HG03378 (cell line): ENCODE measurements around the gene ARHGAP42.

Source experiments
- ATAC-seq: cut with Tn5 transposase; IDR thresholded peaks from one replicate; pipeline ENCODE4 v1.9.1; 2021; ENCODE audit warnings: mild to moderate bottlenecking, moderate library complexity; ENCODE audit not compliant: unreplicated experiment

Gene ARHGAP42

DNA sequence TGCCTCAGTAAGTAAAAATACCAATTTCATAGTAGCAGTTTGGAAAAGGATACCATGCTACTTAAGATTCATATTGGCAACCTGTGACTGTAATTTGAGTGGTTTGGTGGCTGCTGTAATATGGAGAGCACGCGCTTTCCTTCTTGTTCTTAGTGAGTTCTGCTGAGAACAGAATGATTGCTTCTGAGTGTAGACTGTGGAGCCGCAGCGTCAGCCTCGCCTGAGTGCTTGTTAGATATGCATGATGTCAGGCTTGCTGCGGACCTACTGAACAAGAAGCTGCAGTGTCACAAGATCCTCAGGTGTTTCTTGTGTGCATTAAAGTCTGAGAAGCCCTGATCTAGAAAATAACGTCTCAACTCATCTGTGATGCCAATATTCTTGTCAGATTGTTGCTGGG lies 143.2 kb downstream of the ARHGAP42 start:
- ATAC-seq = no peak

DNA sequence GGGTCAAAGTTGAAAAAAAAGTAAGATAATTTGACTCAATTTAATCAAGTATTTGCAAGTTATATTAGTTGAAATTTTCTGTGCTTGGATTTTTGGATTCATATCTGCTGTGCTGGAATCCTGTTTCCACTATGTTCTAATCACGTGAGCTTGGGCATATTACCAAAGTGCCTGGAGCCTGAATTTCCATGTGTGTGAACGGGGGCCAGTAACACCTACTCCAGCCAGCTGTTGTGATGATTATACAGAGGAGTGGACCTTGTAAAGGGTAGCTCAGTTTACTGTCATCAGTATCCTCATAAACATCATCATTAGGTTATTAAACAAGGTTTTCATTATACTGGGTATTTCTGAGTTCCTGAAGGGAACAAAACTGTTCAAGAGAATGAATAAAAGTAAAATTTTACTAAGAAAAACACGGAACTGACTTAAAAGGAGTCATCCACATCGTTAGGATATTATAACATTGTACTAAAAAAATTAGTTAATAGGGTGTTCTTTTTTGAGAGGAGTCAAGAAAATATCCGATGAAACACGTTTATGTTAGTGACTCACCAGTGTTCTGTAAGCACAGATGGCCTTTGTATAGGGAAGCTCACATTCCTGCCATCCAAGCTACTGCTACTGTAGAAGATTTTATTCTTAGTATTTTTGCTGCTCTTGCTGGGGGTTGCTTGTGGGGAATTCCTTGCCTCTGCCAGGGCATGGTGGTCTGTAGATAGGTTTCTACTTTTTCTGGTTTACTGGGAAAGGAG lies 144.1 kb downstream of the ARHGAP42 start:
- no peak for ATAC-seq

DNA sequence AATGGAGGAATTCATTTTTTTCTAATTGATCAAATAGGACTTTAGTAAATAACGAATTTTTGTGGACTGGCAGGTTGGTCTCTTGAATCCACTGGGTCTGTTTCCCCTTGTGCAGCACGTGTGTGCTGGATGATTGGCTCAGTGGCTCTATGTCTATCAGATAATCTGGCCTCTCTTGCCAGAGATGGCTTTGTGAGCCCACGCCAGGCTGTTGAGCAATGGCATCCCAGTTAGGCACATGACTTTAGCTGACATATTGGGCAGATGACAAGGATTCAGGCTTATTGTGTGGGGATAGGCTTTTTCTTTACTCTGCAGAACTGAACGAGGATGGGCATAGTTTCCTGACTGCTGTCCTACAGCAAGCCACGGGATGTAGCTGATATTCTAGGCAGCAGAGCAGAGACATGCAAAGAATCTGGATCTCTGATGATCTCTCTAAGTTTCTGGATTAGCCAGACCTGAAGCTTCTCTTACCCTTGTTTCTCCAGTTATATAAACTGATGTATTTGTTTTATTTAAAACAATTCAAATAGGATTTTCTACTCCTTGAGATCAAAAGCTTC lies 144.9 kb downstream of the ARHGAP42 start:
- no peak for ATAC-seq

DNA sequence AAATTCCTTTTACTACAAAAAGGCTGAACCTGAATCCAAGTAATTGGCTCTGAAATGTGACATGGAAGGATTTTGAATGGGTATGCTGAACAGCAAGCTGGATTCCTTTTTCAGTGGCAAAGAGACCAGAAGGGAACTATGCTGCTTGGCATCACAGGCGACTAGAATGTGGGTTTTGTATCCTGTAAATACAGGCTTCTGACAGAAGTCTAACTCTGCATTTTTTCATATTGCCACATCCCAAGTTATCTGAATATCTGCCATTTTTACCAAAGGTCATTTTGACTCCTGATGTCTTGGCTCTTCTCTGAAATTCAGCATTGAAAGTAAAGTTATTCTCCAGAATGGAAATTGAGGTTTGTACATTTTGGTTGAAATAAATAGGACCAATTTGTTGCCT lies 145.7 kb downstream of the ARHGAP42 start:
- no peak for ATAC-seq

DNA sequence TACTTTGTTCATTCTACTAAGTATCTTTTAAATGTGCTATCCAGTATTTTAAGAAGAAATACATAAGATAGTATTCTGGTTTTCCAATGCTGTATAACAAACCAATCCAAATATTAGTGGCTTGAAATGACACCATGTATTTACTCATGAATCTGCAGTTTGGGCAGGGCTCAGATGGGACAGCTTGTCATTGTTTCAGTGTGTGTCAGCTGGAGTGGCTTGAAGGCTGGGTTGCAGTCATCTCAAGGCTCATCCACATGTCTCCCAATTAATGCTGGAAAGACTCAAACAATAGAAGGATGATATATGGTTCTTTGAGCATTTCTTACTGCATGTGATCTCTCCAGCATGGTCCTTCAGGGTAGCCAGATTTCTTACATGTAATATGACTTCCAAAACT lies 146.2 kb downstream of the ARHGAP42 start:
- no peak for ATAC-seq

DNA sequence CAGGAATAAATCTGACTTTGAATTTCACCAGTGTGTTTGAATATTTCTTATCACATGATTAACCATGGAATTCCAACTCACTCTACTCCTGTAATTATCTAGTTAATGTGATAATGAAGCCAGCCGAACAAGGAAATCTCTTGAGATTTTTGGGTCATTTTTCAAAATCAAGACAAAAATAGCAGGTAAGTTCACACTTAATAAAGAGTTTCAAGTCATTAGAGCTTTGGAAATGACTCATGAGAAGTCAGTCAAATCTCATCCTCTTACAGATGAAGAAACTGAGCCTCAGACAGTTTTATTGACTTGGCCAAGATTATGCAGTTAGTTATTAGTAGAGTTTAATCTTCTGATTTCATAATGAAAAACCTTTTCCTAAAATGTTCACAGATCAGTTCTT lies 148.8 kb downstream of the ARHGAP42 start:
- no peak for ATAC-seq

DNA sequence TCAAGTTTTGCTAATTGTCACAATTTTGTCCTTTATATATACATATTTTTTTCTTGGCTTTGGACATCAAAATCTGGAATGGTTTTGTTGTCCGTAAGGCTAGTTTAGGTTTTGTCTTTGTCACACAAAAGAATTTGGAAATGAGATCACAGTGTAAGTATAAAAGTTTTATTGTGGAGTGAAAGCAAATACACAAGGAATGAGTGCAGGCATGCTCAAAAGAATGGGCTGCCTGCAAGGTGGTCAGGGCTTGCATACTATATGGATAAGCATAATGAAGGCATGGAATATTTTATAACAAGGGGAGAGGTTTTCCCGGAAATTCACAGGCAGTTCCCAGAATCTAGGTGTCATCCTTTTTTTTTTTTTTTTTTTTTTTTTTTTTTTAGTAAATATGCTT lies 150.2 kb downstream of the ARHGAP42 start:
- ATAC-seq = no peak

DNA sequence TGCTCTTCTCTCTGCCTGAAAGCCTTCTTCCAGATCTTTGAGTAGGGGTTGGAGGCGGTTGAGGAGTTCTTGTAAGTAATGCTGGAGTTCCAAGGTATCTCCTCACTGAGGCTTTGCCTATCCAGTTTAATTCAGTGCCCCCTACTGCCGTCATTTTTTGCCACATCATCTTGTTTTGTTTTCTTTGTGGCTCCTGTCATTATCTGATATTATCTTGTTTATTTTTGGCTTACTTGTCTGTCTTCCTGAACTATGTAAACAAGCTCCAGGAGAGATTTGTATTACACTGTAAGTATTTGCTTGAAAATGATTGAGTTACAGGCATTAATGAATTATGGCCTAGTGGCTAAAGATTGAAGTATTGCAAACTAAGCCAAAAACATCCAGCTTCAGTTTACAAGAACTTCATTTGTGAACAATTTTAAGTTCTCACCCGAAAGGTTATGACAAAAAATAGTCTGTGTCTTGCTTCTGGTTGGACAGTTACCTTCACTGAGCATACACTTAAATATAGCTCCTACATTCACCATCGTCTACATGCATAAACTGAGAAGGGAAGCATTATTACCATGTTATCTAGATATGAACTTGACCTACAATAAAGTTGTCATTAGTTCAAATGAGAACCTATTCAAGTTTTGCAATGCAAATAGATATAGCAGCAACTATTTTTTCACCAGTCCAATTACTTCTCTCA lies 154.8 kb downstream of the ARHGAP42 start:
- no peak for ATAC-seq

DNA sequence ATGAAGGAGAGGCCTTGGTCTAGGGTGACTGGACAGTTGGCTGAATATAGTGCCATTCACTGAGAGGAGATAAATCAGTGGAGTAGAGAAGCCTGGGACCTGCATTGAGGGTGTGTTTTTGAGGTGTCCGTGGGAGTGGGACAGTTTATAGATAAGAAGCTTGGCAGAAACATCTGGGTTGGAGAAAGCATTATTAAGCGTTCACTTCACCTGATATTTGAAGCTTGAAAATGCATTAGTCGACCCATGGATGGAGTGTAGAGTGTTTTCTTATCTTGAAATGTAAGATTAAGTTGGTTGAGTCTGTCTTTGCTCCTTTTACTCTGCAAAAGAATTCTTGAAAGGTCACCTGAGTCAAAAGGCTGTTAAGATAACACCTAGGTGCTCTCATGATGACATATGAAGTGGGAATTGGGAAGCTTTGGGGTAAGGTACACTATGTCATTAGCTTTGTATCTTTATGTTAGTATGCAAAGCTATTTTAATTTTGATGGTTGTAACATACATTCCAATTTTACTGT lies 160.7 kb downstream of the ARHGAP42 start:
- no peak for ATAC-seq

DNA sequence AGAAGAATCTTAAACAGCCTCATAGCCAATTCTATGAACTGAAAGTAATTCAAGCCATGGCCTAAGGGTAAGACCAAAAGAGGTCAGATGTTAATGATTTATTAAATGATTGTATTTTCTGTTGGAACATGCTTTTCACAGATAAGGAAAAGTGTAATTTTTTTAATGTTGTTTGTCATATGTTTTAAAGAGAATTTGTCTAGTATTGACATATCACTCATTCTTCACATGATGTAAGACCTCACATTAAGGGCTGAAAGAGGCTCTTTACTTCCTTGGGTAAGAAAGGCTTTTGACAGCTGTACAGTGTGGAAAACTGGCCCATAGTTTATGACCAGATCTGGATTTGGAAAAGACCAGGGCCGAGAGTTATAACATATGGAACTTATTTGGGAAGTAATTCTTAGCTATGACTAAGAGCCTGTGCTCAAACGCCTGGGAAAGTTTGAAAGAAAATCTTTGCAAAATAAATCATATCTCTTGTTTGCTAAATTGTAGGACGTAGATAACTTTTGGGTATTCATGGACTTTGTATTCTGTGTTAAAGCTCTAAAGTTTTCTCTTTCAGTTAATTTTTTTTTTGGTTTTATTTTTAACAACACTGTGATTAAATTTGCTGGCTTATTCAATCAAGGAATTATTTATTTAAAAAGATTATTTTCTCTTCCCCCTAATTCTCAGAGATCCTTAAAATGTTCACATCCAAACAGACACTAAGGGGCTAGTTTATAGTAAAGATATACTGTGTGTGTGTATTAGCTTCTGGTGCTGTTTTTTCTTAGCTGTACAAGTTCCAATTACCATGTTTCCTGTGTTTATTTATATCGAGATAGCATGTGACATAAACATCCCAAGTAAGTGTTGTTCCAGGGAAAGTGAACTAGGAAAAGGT lies 162.2 kb downstream of the ARHGAP42 start:
- no peak for ATAC-seq

DNA sequence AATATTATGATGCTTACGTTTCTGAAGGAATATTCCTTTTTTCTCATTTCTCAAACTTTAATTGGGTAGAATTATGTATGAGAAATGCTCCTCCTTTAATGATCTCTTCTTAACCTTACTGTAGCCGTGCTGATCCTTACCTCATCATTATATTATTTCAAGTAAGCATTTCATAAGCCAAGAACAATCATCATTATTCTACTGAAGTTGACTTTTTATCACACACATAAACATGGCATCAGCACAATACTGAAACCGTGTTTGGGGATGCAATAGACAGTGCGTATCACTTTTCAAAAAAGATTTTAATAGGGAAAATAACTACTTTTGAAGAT lies 162.8 kb downstream of the ARHGAP42 start:
- ATAC-seq = no peak

DNA sequence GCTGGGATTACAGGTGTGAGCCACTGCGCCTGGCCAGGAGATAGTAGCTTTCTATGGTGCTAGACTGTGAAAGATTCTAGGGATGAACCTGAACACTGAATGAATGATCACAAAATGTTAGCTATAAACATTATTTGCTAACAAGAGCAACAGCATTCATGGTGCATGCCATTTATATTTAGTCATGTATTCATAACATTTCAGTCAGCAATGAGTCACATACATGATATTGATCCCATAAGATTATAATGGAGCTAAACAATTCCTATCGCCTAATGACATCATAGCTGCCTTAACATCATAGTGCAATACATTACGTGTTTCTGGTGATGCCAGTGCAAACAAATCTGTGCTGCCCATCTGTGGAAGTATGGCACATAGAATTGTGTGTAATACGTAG lies 164.1 kb downstream of the ARHGAP42 start:
- ATAC-seq = no peak

DNA sequence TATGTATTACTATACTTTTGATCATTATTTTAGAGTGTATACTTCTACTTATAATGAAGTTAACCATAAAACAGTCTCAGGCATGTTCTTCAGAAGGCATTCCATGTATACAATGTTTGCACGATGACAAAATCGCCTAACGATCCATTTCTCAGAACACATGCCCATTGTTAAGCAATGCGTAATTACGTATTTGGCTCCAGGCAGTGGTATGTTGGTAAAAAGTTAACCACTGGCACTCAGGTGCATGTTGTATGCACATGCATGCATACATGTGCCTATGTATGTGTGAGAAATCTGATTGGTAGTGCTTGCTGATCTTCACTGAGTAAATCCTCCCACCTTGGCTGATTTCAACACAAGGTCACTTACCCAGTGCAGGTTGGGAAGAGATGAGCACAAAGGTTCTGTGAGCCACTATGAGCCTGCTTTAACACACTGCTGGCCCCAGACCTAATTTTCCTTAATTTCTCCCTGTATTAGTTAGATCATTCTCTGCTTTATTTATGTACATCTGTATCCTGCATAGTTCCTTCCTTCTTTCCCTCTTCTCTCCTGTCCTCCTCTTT lies 164.6 kb downstream of the ARHGAP42 start:
- no peak for ATAC-seq

DNA sequence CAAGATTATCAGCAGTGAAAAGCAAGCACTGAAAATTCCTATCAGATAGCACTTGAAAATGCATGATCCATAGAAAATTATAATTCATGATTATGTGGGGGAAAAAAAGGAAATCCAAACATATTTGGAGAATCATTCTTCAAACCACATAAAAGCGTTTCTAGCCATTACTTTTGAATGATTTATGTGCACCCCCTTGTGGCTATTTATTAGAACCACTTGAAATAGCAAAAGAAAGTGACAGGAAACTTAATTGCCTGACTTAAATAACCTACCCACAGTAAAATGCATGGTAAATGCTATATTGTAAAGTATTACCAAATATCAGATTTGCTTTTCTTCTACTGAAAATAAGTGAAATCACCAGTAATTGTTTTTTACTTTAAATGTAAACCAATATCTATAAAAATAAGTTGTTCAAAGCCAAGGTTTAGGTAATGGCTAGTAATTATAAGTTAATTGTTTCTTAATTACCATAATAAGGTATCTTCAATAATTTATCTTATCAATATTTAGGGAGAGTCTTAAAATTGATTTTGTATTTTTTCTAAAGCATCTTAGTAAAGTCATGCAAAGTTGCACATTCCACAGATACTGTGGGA lies 168.5 kb downstream of the ARHGAP42 start:
- peak; percentile 74 for ATAC-seq

DNA sequence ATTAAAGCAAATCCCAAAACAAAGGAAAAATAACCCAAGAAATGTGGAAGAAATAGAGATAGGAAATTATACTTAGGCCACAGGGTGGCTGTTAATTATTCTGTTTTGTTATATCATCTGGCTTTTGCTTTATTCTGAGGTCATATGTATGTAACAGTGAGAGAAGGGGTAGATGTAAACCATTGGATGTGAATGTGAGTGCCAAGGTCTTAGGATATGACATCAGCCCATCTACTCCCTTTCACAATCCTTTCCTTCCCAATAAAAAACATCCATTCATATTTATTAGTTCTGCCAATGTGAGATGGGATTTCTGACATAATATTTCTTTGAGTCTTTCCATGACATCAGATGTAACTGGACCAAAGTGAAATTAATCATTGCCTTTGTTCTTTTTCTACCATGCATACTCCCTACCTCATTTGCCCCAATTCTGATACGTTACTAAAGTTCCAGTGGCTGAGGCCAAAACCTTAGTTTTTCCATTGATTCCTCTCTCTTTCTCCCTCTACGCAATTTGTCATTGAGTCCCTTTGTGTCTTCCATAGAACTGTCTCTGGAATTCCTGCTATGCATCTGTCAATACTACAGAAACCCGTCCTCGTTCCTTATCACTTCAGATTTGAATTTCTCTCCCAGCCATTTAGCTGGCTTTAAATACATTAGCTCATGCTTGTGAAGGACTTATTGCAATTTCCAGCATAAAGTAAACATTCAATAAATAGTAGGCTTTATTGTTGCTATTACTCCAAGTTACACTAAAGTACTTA lies 170.3 kb downstream of the ARHGAP42 start:
- no peak for ATAC-seq

DNA sequence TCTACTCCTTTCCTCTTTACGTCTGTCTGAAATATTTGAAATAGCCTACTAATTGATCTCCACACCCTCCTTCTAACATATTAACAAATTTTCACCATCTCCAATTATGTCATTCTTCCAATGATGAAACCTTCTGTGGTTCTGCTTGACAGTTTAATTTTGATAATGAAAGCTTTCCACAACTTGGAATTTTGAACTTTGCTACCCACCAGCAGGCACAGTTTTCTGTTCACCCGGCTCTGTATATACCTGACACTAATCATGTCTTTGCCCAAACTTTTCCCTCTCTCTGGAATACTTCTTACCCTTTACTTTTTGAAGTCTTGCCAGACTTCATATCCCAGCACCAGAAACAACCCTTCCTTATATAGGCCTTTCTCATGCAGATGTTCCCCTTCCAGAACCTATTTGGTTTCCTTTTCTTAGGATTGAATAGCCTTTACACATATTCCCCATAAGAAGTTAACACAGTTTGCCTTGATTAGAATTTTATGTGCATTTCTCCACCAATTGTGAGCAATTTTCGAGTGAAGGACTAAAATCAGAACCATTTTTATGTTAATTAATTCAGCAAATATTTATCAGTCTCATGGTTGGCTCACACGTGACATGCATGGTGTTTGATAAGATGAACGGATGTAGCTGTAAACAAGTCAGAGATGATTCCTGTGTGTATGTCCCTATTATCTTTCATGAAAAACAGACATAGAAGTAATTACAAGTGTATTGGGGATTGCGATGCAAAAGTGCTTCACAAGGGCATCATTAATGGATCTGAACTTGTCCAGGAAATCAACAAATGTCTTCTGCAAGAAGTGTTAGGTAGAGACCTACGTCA lies 173.4 kb downstream of the ARHGAP42 start:
- ATAC-seq = no peak

DNA sequence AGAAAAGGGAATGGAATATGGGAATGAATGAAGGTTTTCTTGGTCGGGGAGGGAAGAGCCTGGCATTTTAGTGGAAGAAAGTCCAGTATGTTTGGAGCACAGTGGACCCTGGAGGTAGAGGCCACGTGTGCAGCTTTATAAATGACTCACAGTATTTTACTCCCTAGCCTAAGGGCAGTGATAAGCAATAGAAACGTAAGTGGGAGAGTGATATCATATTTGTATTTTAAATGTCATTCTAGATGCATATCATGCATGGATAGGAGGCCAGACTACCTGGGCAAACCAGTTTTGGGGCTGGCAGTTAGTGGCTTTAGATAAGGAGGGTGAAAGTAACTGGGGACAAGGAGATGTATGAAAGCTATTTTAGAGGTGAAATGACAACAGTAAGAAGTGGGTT lies 174.1 kb downstream of the ARHGAP42 start:
- no peak for ATAC-seq

DNA sequence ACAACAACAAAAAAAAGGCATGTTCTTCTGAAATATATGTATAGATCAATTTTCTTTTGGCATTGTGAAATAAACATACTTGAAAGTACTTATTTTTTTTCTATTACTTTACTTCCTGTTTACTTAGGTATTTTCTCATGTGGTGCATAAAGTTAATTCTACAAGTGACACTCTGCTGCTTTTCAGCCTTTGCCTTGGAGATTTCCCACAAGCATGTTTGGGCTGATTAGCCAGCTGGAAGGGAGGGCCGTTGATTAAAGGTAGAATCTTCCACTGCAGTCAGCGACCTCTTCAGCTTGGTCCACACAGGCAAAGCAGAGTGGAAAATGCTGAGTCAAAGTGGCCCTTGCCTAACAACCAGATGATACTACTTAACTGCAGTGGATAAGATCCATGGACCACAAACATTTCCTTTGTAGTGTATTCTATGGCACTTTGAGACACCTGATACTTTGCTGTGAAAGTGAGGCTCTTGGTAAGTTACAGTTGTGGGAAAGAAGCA lies 176.0 kb downstream of the ARHGAP42 start:
- peak; percentile 77 for ATAC-seq
